Liver (tissue), 9 donors: Measurements from ENCODE around the gene TBX1. TPM values are rescaled to one million over a fixed set of nuclear protein-coding genes. Genes with fewer than 3 reads are reported as not detected.

ENCODE experiments used
- DNase-seq: peaks from one replicate; pipeline ENCODE4 v3.0.0-alpha.2; 2017; ENCODE audit warnings: low spot score
- H3K27ac ChIP-seq, 2 donors: one replicate each; pipeline ENCODE4 v1.7.0; 2013; ENCODE audit warnings: inconsistent platforms in 2 of 2, low read length in 2 of 2, control low read depth in 1 of 2, low read depth in 1 of 2, mild to moderate bottlenecking in 1 of 2
- H3K27me3 ChIP-seq, 4 donors: one replicate each; pipeline versions ENCODE4 v1.6.1 to v1.7.0; 2013; ENCODE audit warnings: low read length in 3 of 4, inconsistent platforms in 1 of 4, mild to moderate bottlenecking in 1 of 4, moderate library complexity in 1 of 4; ENCODE audit not compliant: control insufficient read depth in 4 of 4, insufficient read depth in 4 of 4
- H3K36me3 ChIP-seq, 4 donors: one replicate each; pipeline versions ENCODE4 v1.6.1 to v1.7.0; 2013; ENCODE audit warnings: low read length in 3 of 4, mild to moderate bottlenecking in 3 of 4, low read depth in 1 of 4, moderate library complexity in 1 of 4; ENCODE audit not compliant: control insufficient read depth in 4 of 4, insufficient read depth in 3 of 4
- H3K4me1 ChIP-seq, 4 donors: one replicate each; pipeline versions ENCODE4 v1.6.1 to v1.7.0; 2013; ENCODE audit warnings: low read length in 3 of 4, mild to moderate bottlenecking in 3 of 4, moderate library complexity in 1 of 4; ENCODE audit not compliant: control insufficient read depth in 4 of 4, insufficient read depth in 4 of 4
- H3K4me3 ChIP-seq, 3 donors: one replicate each; pipeline versions ENCODE4 v1.6.1 to v1.7.0; 2013; ENCODE audit warnings: low read length in 3 of 3, control low read depth in 1 of 3, low read depth in 1 of 3, mild to moderate bottlenecking in 1 of 3
- H3K9ac ChIP-seq, 2 donors: one replicate each; pipeline ENCODE4 v1.7.0; 2013; ENCODE audit warnings: low read length in 2 of 2, mild to moderate bottlenecking in 2 of 2, moderate library complexity in 2 of 2, control low read depth in 1 of 2, low read depth in 1 of 2
- H3K9me3 ChIP-seq, 4 donors: one replicate each; pipeline versions ENCODE4 v1.6.1 to v1.7.0; 2013; ENCODE audit warnings: low read length in 3 of 4; ENCODE audit not compliant: control insufficient read depth in 4 of 4
- ATF3 ChIP-seq: IDR thresholded peaks from 2 replicates; pipeline ENCODE4 v1.6.1; 2016; ENCODE audit warnings: antibody characterized with exemption
- CTCF ChIP-seq: fragments of 150-350 bp; IDR thresholded peaks from 2 replicates; pipeline ENCODE4 v1.5.1; 2017; ENCODE audit warnings: improper control_type of control experiment, low read depth, low read length; ENCODE audit not compliant: missing input control
- EGR1 ChIP-seq, 2 donors: IDR thresholded peaks; 2 replicates each; pipeline ENCODE4 v1.6.1; 2016 to 2018; ENCODE audit warnings: antibody characterized with exemption in 2 of 2, low read depth in 2 of 2
- FOXA1 ChIP-seq: IDR thresholded peaks from 2 replicates; pipeline ENCODE4 v1.6.1; 2016; ENCODE audit warnings: antibody characterized with exemption
- FOXA2 ChIP-seq: IDR thresholded peaks from 2 replicates; pipeline ENCODE4 v1.6.1; 2016; ENCODE audit warnings: antibody characterized with exemption
- GABPA ChIP-seq, 2 donors: IDR thresholded peaks in 1 of 2; conservative IDR thresholded peaks in 1 of 2; 2 replicates each; pipeline ENCODE4 v1.6.1; 2016; ENCODE audit warnings: antibody characterized with exemption in 2 of 2, mild to moderate bottlenecking in 1 of 2, moderate library complexity in 1 of 2
- HNF4A ChIP-seq, 2 donors: conservative IDR thresholded peaks; 2 replicates each; pipeline ENCODE4 v1.6.1; 2016; ENCODE audit warnings: antibody characterized with exemption in 2 of 2, mild to moderate bottlenecking in 2 of 2
- HNF4G ChIP-seq: IDR thresholded peaks from 2 replicates; pipeline ENCODE4 v1.6.1; 2016; ENCODE audit warnings: antibody characterized with exemption
- JUND ChIP-seq, 2 donors: IDR thresholded peaks; 2 replicates each; pipeline ENCODE4 v1.6.1; 2016; ENCODE audit warnings: antibody characterized with exemption in 2 of 2
- MAX ChIP-seq: IDR thresholded peaks from 2 replicates; pipeline ENCODE4 v1.6.1; 2016; ENCODE audit warnings: antibody characterized with exemption
- NR2F2 ChIP-seq: IDR thresholded peaks from 2 replicates; pipeline ENCODE4 v1.6.1; 2016; ENCODE audit warnings: antibody characterized with exemption
- RAD21 ChIP-seq, 2 donors: IDR thresholded peaks; 2 replicates each; pipeline ENCODE4 v1.6.1; 2016; ENCODE audit warnings: antibody characterized with exemption in 2 of 2, mild to moderate bottlenecking in 2 of 2
- REST ChIP-seq: IDR thresholded peaks from 2 replicates; pipeline ENCODE4 v1.6.1; 2016; ENCODE audit warnings: antibody characterized with exemption, mild to moderate bottlenecking
- RXRA ChIP-seq, 2 donors: IDR thresholded peaks; 2 replicates each; pipeline ENCODE4 v1.6.1; 2017 to 2018; ENCODE audit warnings: antibody characterized with exemption in 2 of 2, mild to moderate bottlenecking in 1 of 2
- SP1 ChIP-seq: IDR thresholded peaks from 2 replicates; pipeline ENCODE4 v1.6.1; 2018; ENCODE audit warnings: antibody characterized with exemption, mild to moderate bottlenecking
- TAF1 ChIP-seq: conservative IDR thresholded peaks from 2 replicates; pipeline ENCODE4 v1.6.1; 2016; ENCODE audit warnings: antibody characterized with exemption, mild to moderate bottlenecking
- YY1 ChIP-seq: IDR thresholded peaks from 2 replicates; pipeline ENCODE4 v1.6.1; 2016; ENCODE audit warnings: antibody characterized with exemption, mild to moderate bottlenecking
- ZBTB33 ChIP-seq: IDR thresholded peaks from 2 replicates; pipeline ENCODE4 v1.6.1; 2016; ENCODE audit warnings: antibody characterized with exemption
- WGBS: extraction: QIAGEN DNeasy Blood & Tissue Kit; methylation state at CpG from one replicate; pipeline ENCODE4 v1.1.7; 2013; 5-methylcytosine and 5-hydroxymethylcytosine counted together
- polyA plus RNA-seq, 2 donors: library from polyadenylated mRNA; stranded (reverse) in 1 of 2; unstranded in 1 of 2; fragments of 200-250 nt in 1 of 2; fragments of >200 nt in 1 of 2; fragmentation: Nextera tagmentation in 1 of 2; extraction: Ambion mirVana in 1 of 2; gene quantifications; one replicate each; pipeline versions ENCODE4 v1.2.1 to v1.2.3, GENCODE V29; 2013 to 2015
- total RNA-seq, 2 donors: library from RNA; depleted of rRNA; stranded (reverse); fragments of >200 nt; gene quantifications; one replicate each; pipeline ENCODE4 v1.2.3, GENCODE V29; 2014
- donor health status: healthy.
- donor health status: healthy.
- donor health status: healthy.
- donor health status: healthy.
- donor health status: healthy.

Gene TBX1
- total and polyA plus RNA-seq, 4 donors = 0.17 to 0.18 TPM; not detected in 2

GRCh38 chr22:19811211-19811621 lies 50.6 kb downstream of the TBX1 start (continued):
- TF ChIP-seq HNF4A (conservative IDR thresholded peaks at IDR 0.05) (no peak), EGR1 (IDR thresholded peaks at IDR 0.05; ENCODE audit: low read depth in 2 of 2) (no peak), YY1 (no peak), TAF1 (no peak)

GRCh38 chr22:19811811-19812771 lies 51.5 kb downstream of the TBX1 start:
- H3K27ac ChIP-seq = no peak overlapping the region
- no peak overlapping the region for H3K4me3 ChIP-seq
- TF ChIP-seq EGR1 (IDR thresholded peaks at IDR 0.05; ENCODE audit: low read depth in 2 of 2) (no peak), ATF3 (no peak), SP1 (no peak), YY1 (no peak), HNF4A (conservative IDR thresholded peaks at IDR 0.05) (no peak), FOXA1 (no peak), REST (no peak), RAD21 (IDR thresholded peaks at IDR 0.05) (no peak), GABPA (IDR thresholded peaks at IDR 0.05 in 1 of 2, conservative IDR thresholded peaks at IDR 0.05 in 1 of 2) (no peak), TAF1 (no peak), HNF4G (no peak), ZBTB33 (no peak), CTCF (no peak), NR2F2 (no peak), FOXA2 (no peak), RXRA (IDR thresholded peaks at IDR 0.05) (no peak), MAX (no peak), JUND (IDR thresholded peaks at IDR 0.05) (no peak)
- DNase-seq = no peak
- no peaks in the 10 kb centered on the region for H3K9me3 ChIP-seq
- no peaks in the 10 kb centered on the region for H3K36me3 ChIP-seq
- 96% methylated on average over 36 of the region's 36 CpGs for WGBS
- H3K27me3 ChIP-seq = no peaks in the 10 kb centered on the region
- peaks cover 0 to 6% (median 1%) of the 10 kb centered on the region in 4 donors for H3K4me1 ChIP-seq
- H3K9ac ChIP-seq = no peak overlapping the region
